IPS-18c (cell line): Measurements from ENCODE around the gene HMGA1.
A peak's percentile ranks its signal among the peaks of the same experiment; 100 is the strongest.

Experiments
- H3K4me3 ChIP-seq: 2 replicates; pipeline ENCODE4 v1.7.0; 2013; ENCODE audit warnings: low read depth, mild to moderate bottlenecking, low read length, moderate library complexity; ENCODE audit not compliant: insufficient read depth
- H3K9me3 ChIP-seq: one replicate; pipeline ENCODE4 v1.6.1; 2013; ENCODE audit warnings: mild to moderate bottlenecking, low read length, moderate library complexity; ENCODE audit not compliant: control insufficient read depth, insufficient read depth

The HMGA1 gene, protein sequence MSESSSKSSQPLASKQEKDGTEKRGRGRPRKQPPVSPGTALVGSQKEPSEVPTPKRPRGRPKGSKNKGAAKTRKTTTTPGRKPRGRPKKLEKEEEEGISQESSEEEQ

DNA sequence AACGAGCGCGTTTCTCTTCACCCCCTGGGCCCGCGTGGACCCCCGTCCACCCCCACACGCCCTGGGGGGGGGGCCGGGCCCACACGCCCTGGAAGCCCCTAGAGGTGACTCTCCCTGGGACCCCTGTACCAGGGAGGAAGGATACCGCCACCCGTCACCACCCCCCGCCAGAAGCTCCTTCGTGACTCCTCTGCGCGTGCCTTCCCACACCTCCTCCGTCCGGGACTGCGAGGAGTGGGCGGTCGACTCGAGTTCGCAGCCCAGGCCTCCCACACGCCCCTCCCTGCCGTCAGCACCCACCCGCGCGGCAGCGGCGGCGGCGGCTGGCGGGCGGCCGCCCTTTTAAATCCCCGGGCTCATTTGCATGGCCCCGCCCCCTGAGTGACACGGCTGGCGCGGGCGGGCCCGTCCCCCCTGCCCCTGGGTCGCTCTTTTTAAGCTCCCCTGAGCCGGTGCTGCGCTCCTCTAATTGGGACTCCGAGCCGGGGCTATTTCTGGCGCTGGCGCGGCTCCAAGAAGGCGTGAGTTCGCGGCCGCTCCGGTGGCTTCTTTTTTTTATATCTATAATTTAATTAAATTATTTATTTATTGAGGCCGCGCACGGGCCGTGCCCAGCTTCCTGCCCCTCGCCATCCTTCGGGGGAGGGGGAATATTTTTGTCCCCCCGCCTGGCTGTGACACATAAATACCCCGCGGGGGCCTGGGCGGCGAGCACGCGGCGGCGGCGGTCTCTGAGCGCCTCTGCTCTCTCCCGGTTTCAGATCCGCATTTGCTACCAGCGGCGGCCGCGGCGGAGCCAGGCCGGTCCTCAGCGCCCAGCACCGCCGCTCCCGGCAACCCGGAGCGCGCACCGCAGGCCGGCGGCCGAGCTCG, at the start of gene HMGA1:
Gene HMGA1, plus strand, starts transcription at position 431 of the 873 bp plus-strand sequence. CDS start 3,908 bp downstream, outside the sequence.
- Histone ChIP-seq H3K4me3 (peak within 1 kb of the TSS; percentile 92), H3K9me3 (no peaks in the 10 kb centered on the region)

GRCh38 chr6:34189806-34190503, 46.7 kb upstream of the HMGA1 start:
- H3K4me3 ChIP-seq, result no peak overlapping the region
- no peaks in the 10 kb centered on the region for H3K9me3 ChIP-seq

DNA sequence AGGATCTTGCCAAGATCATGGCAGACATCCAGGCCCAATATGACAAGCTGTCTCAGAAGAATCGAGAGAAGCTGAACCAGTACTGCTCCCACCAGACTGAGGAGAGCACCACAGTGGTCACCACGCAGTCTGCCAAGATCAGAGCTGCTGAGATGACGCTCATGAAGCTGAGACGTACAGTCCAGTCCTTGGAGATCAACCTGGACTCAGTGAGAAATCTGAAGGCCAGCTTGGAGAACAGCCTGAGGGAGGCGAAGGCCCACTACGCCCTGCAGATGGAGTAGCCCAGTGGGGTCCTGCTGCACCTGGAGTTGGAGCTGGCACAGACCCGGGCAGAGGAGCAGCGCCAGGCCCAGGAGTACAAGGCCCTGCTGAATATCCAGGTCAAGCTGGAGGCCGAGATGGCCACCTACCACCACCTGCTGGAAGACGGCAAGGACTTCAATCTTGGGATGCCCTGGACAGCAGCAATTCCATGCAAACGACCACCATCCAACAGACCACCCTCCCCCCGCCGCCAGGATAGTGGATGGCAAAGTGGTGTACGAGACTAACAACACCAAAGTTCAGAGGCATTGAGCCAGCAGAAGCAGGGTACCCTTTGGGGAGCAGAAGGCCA, 46.1 kb upstream of the HMGA1 start:
- H3K4me3 ChIP-seq, result no peak overlapping the region
- no peaks in the 10 kb centered on the region for H3K9me3 ChIP-seq

DNA sequence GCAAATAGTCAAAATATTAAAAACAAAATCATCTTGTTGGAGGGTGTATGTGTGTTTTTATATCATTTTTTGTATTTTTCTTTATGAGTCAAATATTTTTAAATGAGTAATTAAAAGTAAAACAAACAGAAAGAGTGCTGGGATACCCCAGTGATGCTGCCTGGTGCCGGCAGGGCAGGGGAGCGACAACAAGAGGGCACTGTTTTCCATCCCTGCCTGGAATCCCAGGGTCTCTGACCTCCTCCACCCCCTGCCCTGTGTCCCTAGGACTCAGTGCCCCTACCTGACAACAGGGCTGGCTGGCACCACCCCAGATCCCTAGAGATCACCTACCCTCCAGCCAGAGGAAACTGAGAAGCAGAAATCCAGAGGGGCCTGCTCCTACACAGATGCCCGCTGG, 41.9 kb upstream of the HMGA1 start:
- Histone ChIP-seq H3K9me3 (no peaks in the 10 kb centered on the region), H3K4me3 (no peak overlapping the region)

DNA sequence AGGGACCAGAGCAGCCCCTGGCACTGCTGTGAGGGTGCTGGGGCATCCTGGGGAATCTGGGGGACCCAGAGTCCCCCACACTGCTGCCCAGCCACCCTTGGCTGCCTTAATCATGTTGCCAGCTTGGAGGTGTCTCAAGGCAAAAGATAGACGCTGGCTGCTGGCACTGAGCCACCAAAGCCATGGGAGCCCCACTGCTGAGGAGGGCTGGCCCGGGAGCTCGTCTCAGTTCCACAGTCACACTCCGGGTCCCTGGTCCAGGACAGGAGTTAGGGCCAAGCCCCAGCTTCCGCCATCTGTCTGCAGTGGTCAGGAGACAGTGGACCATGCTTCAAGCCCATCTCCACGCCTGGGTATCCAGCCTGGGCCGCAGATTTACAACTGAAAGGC, 41.0 kb upstream of the HMGA1 start:
- H3K9me3 ChIP-seq, result no peaks in the 10 kb centered on the region
- no peak overlapping the region for H3K4me3 ChIP-seq

- Histone ChIP-seq H3K4me3 (no peak overlapping the region; the same call in 1 of the 2 replicates), H3K9me3 (no peaks in the 10 kb centered on the region)
These were observed 40.4 kb upstream of the HMGA1 start for GRCh38 chr6:34196116-34196832.

- H3K4me3 ChIP-seq, result no peak overlapping the region
- H3K9me3 ChIP-seq, result no peaks in the 10 kb centered on the region
These were observed 39.9 kb upstream of the HMGA1 start for GRCh38 chr6:34196833-34197195.

DNA sequence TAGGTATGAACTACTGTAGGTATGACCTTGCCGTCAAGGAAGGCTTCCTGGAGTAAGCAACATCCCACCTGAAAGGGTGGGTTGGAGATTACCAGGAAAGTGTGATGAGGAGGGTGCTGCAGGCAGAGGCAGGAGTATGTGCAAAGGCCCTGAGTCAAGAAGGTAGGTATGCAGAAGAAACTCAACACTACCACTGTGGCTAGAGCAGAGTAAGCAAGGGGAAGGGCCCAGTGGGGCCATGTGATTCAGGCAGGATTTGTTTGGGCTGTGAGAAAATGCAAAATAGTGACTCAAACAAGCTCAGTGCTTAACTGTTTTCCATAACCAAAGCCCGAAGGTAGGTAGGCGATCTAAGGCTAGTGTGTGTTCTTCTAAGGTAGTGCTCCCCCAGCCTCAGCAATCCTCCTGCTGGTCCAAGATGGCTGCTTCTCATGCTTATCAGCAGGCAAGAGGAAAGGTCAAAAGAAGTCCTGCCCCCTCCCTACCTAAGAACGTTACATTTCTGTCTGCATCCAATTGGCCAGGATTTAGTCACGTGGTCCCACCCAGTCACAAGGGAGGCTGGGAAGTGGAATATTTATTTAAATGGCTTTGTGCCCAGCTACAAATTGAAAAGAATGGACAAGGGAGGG, 36.2 kb upstream of the HMGA1 start:
- Histone ChIP-seq H3K9me3 (no peaks in the 10 kb centered on the region), H3K4me3 (no peak overlapping the region)

- no peaks in the 10 kb centered on the region for H3K9me3 ChIP-seq
- H3K4me3 ChIP-seq, result no peak overlapping the region
These were observed 35.1 kb upstream of the HMGA1 start for GRCh38 chr6:34201455-34202107.

DNA sequence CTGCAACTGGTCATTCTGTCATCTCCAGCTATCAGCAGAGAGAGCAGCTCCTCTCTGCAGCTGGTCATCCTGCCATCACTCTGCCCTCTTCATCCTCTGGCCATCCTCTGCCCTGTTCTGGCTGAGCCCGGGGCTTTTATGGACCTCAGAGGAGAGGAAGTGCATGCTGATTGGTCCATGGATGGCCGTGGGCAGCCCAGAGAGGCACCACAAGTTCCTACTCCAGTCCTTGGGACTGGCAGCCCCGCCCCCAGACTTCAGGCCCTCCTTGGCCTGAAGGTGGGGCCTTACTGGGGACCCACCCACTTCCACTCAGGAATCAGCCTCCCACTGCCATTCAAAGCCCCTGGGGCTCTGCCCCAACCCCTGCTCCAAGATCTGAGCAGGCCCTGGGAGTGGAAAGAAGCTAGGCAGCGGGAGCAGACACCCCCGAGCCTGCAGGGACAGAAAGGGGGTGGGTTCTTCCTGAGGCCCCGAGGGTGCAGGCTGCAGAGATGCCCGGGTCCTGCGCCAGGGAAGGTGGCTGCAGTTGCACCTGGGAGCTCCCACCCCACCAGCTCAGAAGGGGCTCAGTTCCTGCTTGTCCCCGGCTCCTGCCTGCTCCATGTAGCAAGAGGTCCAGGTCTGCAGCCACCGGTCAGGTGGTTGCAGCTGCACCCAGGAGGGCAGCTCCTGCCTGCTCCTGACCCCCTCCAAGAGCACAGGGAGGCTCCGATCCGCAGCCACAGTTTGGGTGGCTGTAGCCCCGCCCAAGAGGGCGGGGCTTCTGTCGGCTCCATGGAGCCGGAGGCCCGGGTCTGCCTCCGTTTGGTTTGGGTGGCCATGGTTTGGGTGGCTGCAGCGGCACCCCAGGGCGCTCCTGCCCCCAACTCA, 34.1 kb upstream of the HMGA1 start:
- no peak overlapping the region; the same call in 1 of the 2 replicates for H3K4me3 ChIP-seq

DNA sequence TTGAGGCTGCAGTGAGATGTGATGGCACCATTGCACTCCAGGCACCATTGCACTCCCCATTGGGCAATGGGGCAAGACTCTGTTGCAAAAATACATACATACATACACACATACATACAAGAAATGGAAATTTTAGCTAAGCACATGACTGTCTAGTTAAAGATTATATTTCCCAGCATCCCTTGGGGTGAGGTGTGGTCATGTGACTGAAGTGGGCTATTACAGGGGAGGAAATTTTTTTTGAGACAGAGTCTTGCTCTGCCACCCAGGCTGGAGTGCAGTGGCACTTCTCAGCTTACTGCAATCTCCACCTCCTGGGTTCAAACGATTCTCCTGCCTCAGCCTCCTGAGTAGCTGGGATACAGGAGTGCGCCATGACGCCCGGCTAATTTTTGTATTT, 32.0 kb upstream of the HMGA1 start:
- Histone ChIP-seq H3K9me3 (no peaks in the 10 kb centered on the region), H3K4me3 (no peak overlapping the region)

More for the DNA sequence above, 34.1 kb upstream of the HMGA1 start:
- no peaks in the 10 kb centered on the region for H3K9me3 ChIP-seq

DNA sequence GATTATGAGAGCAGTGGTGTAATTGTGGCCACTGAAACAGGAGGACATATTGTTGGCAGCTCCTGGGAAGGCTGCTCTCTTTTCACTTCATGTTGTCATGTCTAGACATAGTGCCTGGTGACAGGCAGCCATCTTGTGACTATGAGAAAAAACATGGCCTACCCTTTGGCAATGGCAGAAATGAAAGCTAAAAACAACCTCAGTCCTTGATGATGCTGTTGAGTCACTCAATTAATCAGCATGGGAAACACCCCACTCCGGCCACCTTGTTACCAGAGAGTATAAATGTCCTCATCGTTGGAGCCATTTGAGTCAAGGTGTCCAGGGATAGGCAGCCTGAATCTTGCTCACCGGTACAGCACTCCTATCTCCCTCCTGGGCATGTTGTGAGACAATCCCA, 31.2 kb upstream of the HMGA1 start:
- no peak overlapping the region for H3K4me3 ChIP-seq

DNA sequence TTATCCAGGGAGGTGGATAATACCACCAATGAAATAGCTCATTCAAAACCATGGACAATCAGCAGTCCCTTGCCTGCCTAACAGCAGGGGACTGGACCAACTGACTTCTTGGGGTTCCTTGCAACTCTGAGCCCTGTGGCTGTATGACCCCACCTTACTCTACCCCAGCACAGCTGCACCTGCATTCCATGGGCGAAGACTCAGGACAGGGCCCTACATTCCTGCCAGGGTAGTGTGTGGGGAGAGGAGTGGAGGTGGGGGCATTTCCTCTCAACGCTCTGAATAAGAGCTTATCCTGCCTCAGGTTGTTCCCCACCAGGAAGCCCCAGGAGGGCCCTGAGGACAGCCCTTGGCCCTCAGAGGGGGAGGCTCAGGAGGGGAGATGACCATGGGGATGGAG, 30.8 kb upstream of the HMGA1 start:
- H3K4me3 ChIP-seq, result no peak overlapping the region
- no peaks in the 10 kb centered on the region for H3K9me3 ChIP-seq

More for the DNA sequence above, 31.2 kb upstream of the HMGA1 start:
- H3K9me3 ChIP-seq, result no peaks in the 10 kb centered on the region

- Histone ChIP-seq H3K9me3 (no peaks in the 10 kb centered on the region), H3K4me3 (no peak overlapping the region)
These were observed 29.9 kb upstream of the HMGA1 start for GRCh38 chr6:34206726-34207125.

- H3K9me3 ChIP-seq, result no peaks in the 10 kb centered on the region
- no peak overlapping the region for H3K4me3 ChIP-seq
These were observed 28.8 kb upstream of the HMGA1 start for GRCh38 chr6:34207695-34208443.
